Keratinocyte (primary cell): ENCODE data around the gene CACNA2D4.

Experiments
- EZH2 ChIP-seq: IDR thresholded peaks from one replicate; pipeline ENCODE4 v1.6.1; 2012; ENCODE audit warnings: inconsistent platforms, mild to moderate bottlenecking, low read length, moderate library complexity
- TF ChIP-seq, protein P1 (sequence below), 3 experiments: IDR thresholded peaks in 1 of 3; conservative IDR thresholded peaks in 1 of 3; optimal IDR thresholded peaks in 1 of 3; 2 replicates in 2 of 3; 3 replicates in 1 of 3; pipeline versions ENCODE3 to v1.5.1; 2011; ENCODE audit warnings: low read length in 3 of 3, mild to moderate bottlenecking in 3 of 3, moderate library complexity in 2 of 3, control low read depth in 1 of 3, inconsistent platforms in 1 of 3; ENCODE audit not compliant: insufficient read depth in 2 of 3; ENCODE audit errors: extremely low read depth in 1 of 3

GRCh38 chr12:1749019-1749418 lies 169.4 kb downstream of the CACNA2D4 start:
- TF ChIP-seq, protein P1, sequence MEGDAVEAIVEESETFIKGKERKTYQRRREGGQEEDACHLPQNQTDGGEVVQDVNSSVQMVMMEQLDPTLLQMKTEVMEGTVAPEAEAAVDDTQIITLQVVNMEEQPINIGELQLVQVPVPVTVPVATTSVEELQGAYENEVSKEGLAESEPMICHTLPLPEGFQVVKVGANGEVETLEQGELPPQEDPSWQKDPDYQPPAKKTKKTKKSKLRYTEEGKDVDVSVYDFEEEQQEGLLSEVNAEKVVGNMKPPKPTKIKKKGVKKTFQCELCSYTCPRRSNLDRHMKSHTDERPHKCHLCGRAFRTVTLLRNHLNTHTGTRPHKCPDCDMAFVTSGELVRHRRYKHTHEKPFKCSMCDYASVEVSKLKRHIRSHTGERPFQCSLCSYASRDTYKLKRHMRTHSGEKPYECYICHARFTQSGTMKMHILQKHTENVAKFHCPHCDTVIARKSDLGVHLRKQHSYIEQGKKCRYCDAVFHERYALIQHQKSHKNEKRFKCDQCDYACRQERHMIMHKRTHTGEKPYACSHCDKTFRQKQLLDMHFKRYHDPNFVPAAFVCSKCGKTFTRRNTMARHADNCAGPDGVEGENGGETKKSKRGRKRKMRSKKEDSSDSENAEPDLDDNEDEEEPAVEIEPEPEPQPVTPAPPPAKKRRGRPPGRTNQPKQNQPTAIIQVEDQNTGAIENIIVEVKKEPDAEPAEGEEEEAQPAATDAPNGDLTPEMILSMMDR (optimal IDR thresholded peaks at IDR 0.05 in 1 of 3, IDR thresholded peaks at IDR 0.05 in 1 of 3, conservative IDR thresholded peaks at IDR 0.05 in 1 of 3; ENCODE audit: extremely low read depth in 1 of 3, insufficient read depth in 2 of 3, low read length in 3 of 3): no peak
- TF ChIP-seq EZH2: no peak
